HepG2 (cell line): ENCODE results near the gene KRTAP10-11. TPM values are rescaled to one million over a fixed set of nuclear protein-coding genes. Genes with fewer than 3 reads are reported as not detected.

Experiments used
- ATAC-seq: fragments of 200-7000 bp; cut with Tn5 transposase; 3 replicates; pipeline ENCODE4 v1.9.1; 2020; ENCODE audit warnings: mild to moderate bottlenecking, moderate library complexity
- BruUV-seq: library from RNA; stranded (reverse); fragments of 400-500 nt; replicated peaks from 2 replicates; lab custom pipeline; 2021; lab: Mats Ljungman, UMichigan
- CTCF ChIA-PET: fragments of 300-600 bp; formaldehyde crosslinking; extraction: SDS; loops from one replicate; lab custom pipeline; 2021; ENCODE audit warnings: low total read pairs, inconsistent platforms, low intra/inter-chr PET ratio; lab: Yijun Ruan, JAX
- POLR2A ChIA-PET: fragments of 350-600 bp; sonication (Branson Sonifier 250); formaldehyde crosslinking; loops from one replicate; lab custom pipeline; 2020; ENCODE audit warnings: antibody characterized with exemption, inconsistent platforms; lab: Yijun Ruan, JAX
- DNase-seq: peaks from one replicate; pipeline ENCODE4 v3.0.0-alpha.2; 2015; ENCODE audit warnings: low spot score
- FAIRE-seq: peaks from 3 replicates; lab custom pipeline; 2011; peaks lifted over from hg19 to GRCh38; lab: Jason Lieb, UNC
- H2AFZ ChIP-seq: one replicate; pipeline ENCODE4 v1.6.1; 2011; ENCODE audit warnings: low read length, inconsistent platforms
- H3K27ac ChIP-seq: fragments of 300-600 bp; 3 replicates; pipeline ENCODE4 v1.8.0; 2011; ENCODE audit warnings: mixed run types, mild to moderate bottlenecking, mixed read lengths, low read length, inconsistent platforms; ENCODE audit not compliant: insufficient read depth; ENCODE audit errors: extremely low read length
- H3K27me3 ChIP-seq, 2 experiments: fragments of 200-600 bp in 1 of 2; 2 replicates in 1 of 2; 3 replicates in 1 of 2; pipeline versions ENCODE4 v1.6.0 to v1.8.0; 2011; ENCODE audit warnings: low read length in 2 of 2, mild to moderate bottlenecking in 2 of 2, moderate library complexity in 2 of 2, inconsistent platforms in 1 of 2; ENCODE audit not compliant: insufficient read depth in 2 of 2, control insufficient read depth in 1 of 2
- H3K36me3 ChIP-seq, 2 experiments: fragments of 200-600 bp in 1 of 2; replicated peaks in 1 of 2; 2 replicates in 1 of 2; 3 replicates in 1 of 2; pipeline versions ENCODE4 v1.5.1 to v1.8.0; 2011; ENCODE audit warnings: low read length in 2 of 2, inconsistent platforms in 1 of 2; ENCODE audit not compliant: insufficient read depth in 2 of 2, control insufficient read depth in 1 of 2
- H3K4me1 ChIP-seq: 2 replicates; pipeline ENCODE4 v1.5.1; 2012; ENCODE audit warnings: low read length, inconsistent platforms; ENCODE audit not compliant: insufficient read depth
- H3K4me2 ChIP-seq: 2 replicates; pipeline ENCODE4 v1.6.0; 2011; ENCODE audit warnings: low read depth, low read length, inconsistent platforms
- H3K4me3 ChIP-seq, 3 experiments: fragments of 200-600 bp in 1 of 3; sonication (generic), shearing (Covaris generic) in 1 of 3; replicated peaks in 1 of 3; 2 replicates each; pipeline ENCODE4 v1.5.1; 2011 to 2016; ENCODE audit warnings: low read length in 3 of 3, inconsistent platforms in 2 of 3, low read depth in 2 of 3, mild to moderate bottlenecking in 2 of 3, control low read depth in 1 of 3, mixed read lengths in 1 of 3; ENCODE audit not compliant: insufficient read depth in 1 of 3
- H3K79me2 ChIP-seq: one replicate; pipeline ENCODE4 v1.6.1; 2011; ENCODE audit warnings: low read length, inconsistent platforms; ENCODE audit not compliant: insufficient read depth
- H3K9ac ChIP-seq: 2 replicates; pipeline ENCODE4 v1.6.0; 2011; ENCODE audit warnings: mild to moderate bottlenecking, low read depth, low read length, inconsistent platforms; ENCODE audit not compliant: insufficient read depth
- H3K9me3 ChIP-seq: 2 replicates; pipeline ENCODE4 v1.5.1; 2012; ENCODE audit warnings: mild to moderate bottlenecking, low read length
- H4K20me1 ChIP-seq: 2 replicates; pipeline ENCODE4 v1.6.0; 2011; ENCODE audit warnings: inconsistent platforms, mild to moderate bottlenecking, low read length, moderate library complexity; ENCODE audit not compliant: insufficient read depth
- CREM ChIP-seq, 2 experiments: sonication (generic) in 1 of 2; formaldehyde crosslinking in 1 of 2; IDR thresholded peaks; 2 replicates each; pipeline versions ENCODE4 v1.4.0 to v1.6.1; 2016 to 2020; ENCODE audit warnings: antibody characterized with exemption in 1 of 2, mild to moderate bottlenecking in 1 of 2, missing genetic modification reagents in 1 of 2
- CSRNP2 ChIP-seq: sonication (generic); formaldehyde crosslinking; conservative IDR thresholded peaks from 2 replicates; pipeline ENCODE4 v1.8.0; 2022; ENCODE audit warnings: low read depth, missing genetic modification reagents
- HDAC1 ChIP-seq: sonication (generic); formaldehyde crosslinking; IDR thresholded peaks from 2 replicates; pipeline ENCODE4 v1.5.1; 2020; ENCODE audit warnings: mild to moderate bottlenecking, missing genetic modification reagents
- MED13 ChIP-seq: sonication (generic); formaldehyde crosslinking; IDR thresholded peaks from 2 replicates; pipeline ENCODE4 v1.5.0; 2020; ENCODE audit warnings: missing genetic modification reagents
- NCOA1 ChIP-seq: sonication (generic); formaldehyde crosslinking; IDR thresholded peaks from 2 replicates; pipeline ENCODE4 v1.9.0; 2021; ENCODE audit warnings: missing genetic modification reagents
- RFX5 ChIP-seq: IDR thresholded peaks from 2 replicates; pipeline ENCODE4 v1.6.1; 2011; ENCODE audit warnings: low read depth, low read length, improper control_type of control experiment
- SIN3B ChIP-seq: fragments of 150-350 bp; IDR thresholded peaks from 2 replicates; pipeline ENCODE4 v1.6.1; 2014; ENCODE audit warnings: low read length
- TAF1 ChIP-seq: sonication (generic); formaldehyde crosslinking; IDR thresholded peaks from 2 replicates; pipeline ENCODE4 v1.4.0; 2020; ENCODE audit warnings: missing genetic modification reagents
- TCF12 ChIP-seq, 2 experiments: fragments of 450-650 bp in 1 of 2; sonication (generic) in 1 of 2; formaldehyde crosslinking in 1 of 2; IDR thresholded peaks; 2 replicates each; pipeline versions ENCODE4 v1.6.1 to v1.8.0; 2017 to 2022; ENCODE audit warnings: antibody characterized with exemption in 1 of 2, mild to moderate bottlenecking in 1 of 2, missing genetic modification reagents in 1 of 2, moderate library complexity in 1 of 2
- ZBTB26 ChIP-seq: IDR thresholded peaks from 2 replicates; pipeline ENCODE4 v1.6.1; 2016; ENCODE audit warnings: missing compliant biosample characterization, missing genetic modification reagents, borderline replicate concordance
- ZHX1 ChIP-seq: sonication (generic); formaldehyde crosslinking; IDR thresholded peaks from 2 replicates; pipeline ENCODE4 v1.8.1; 2022; ENCODE audit warnings: low read depth, mild to moderate bottlenecking, missing genetic modification reagents
- ZNF260 ChIP-seq: sonication (generic); formaldehyde crosslinking; IDR thresholded peaks from 2 replicates; pipeline ENCODE4 v1.4.0; 2020; ENCODE audit warnings: missing genetic modification reagents, low read depth, mild to moderate bottlenecking, borderline replicate concordance
- ZNF382 ChIP-seq: sonication (generic); formaldehyde crosslinking; IDR thresholded peaks from 2 replicates; pipeline ENCODE4 v1.5.0; 2020; ENCODE audit warnings: missing genetic modification reagents, mild to moderate bottlenecking, borderline replicate concordance
- ZSCAN21 ChIP-seq: sonication (generic); formaldehyde crosslinking; IDR thresholded peaks from 2 replicates; pipeline ENCODE4 v1.8.0; 2022; ENCODE audit warnings: mild to moderate bottlenecking, missing genetic modification reagents, moderate library complexity, borderline replicate concordance
- WGBS: methylation state at CpG from one replicate; pipeline ENCODE4 v1.1.6; 2017; ENCODE audit warnings: low lambda C conversion rate; 5-methylcytosine and 5-hydroxymethylcytosine counted together
- in situ Hi-C: cut with HindIII; loops from 2 replicates; pipeline ENCODE4 v1.10.0; 2017; ENCODE audit warnings: low pct_unique_long_range_greater_than_20kb; ENCODE audit not compliant: extremely low pct_ligation_motif_present
- intact Hi-C: fragments of 100-400 bp; cut with micrococcal nuclease; formaldehyde crosslinking; loops from one replicate; pipeline ENCODE4 v1.10.0; 2022; ENCODE audit not compliant: unreplicated experiment
- polyA plus RNA-seq, 8 experiments: library from polyadenylated mRNA; depleted of rRNA in 3 of 8; stranded (reverse) in 7 of 8; unstranded in 1 of 8; fragments of >200 nt; fragmentation: Illumina TruSeq in 4 of 8; extraction: Trizol in 4 of 8; gene quantifications; 2 replicates each; pipeline versions ENCODE4 v1.2.1 to v1.2.3, GENCODE V29; 2011 to 2016; ENCODE audit warnings: low read depth in 4 of 8, missing spikeins in 1 of 8, mixed read lengths in 1 of 8; ENCODE audit not compliant: insufficient read depth in 1 of 8
- total RNA-seq, 5 experiments: library from RNA; depleted of rRNA; stranded (reverse); fragments of >200 nt; fragmentation: Illumina TruSeq; extraction: Trizol; gene quantifications; 2 replicates each; pipeline ENCODE4 v1.2.3, GENCODE V29; 2016; ENCODE audit warnings: low read depth in 1 of 5

KRTAP10-11 gene
- total and polyA plus RNA-seq, 2 of the 13 experiments (the other 11 are each of a cell fraction or from before 2014, with no cell fraction given): not detected

GRCh38 chr21:44677881-44678280 lies 31.7 kb downstream of the KRTAP10-11 start:
- DNase-seq: no peak
- H3K4me1 ChIP-seq: no peaks in the 10 kb centered on the region
- H3K4me2 ChIP-seq: no peak overlapping the region
- H3K9me3 ChIP-seq: no peaks in the 10 kb centered on the region
- FAIRE-seq: no peak
- no TSS peak for BruUV-seq
- ChIA-PET POLR2A (no interaction called here), CTCF (no interaction called here)
- H3K27me3 ChIP-seq: peaks cover 1 to 24% of the 10 kb centered on the region in 2 experiments; a peak in 2 of 5 replicates
- H2AFZ ChIP-seq: no peak overlapping the region
- no peak overlapping the region for H3K4me3 ChIP-seq
- in situ Hi-C loops (no loop called here), intact Hi-C loops (no loop called here)
- no peaks in the 10 kb centered on the region for H3K36me3 ChIP-seq
- H4K20me1 ChIP-seq: no peaks in the 10 kb centered on the region
- TF ChIP-seq RFX5 (no peak), ZSCAN21 (no peak), MED13 (no peak), HDAC1 (no peak), ZBTB26 (CRISPR knock-in tag) (no peak), NCOA1 (CRISPR knock-in tag) (no peak)
- no peak overlapping the region for H3K27ac ChIP-seq
- no peak for ATAC-seq
- WGBS: 55% methylated on average over 8 of the region's 13 CpGs
- no peaks in the 10 kb centered on the region for H3K79me2 ChIP-seq
- H3K9ac ChIP-seq: no peak overlapping the region

- POLR2A ChIA-PET: no interaction called here
- no peak overlapping the region for H3K4me2 ChIP-seq
- no peak overlapping the region for H2AFZ ChIP-seq
- BruUV-seq: no TSS peak
- ATAC-seq (no peak), FAIRE-seq (no peak), DNase-seq (no peak)
- no peak overlapping the region for H3K27ac ChIP-seq
- H3K4me1 ChIP-seq: no peaks in the 10 kb centered on the region
- H3K9ac ChIP-seq: no peak overlapping the region
- 39% methylated on average over 11 of the region's 11 CpGs for WGBS
- CTCF ChIA-PET: no interaction called here
- H3K36me3 ChIP-seq: no peaks in the 10 kb centered on the region
- no peaks in the 10 kb centered on the region for H4K20me1 ChIP-seq
- peaks cover 1 to 32% of the 10 kb centered on the region in 2 experiments; a peak in 4 of 5 replicates for H3K27me3 ChIP-seq
- no peaks in the 10 kb centered on the region for H3K79me2 ChIP-seq
- H3K4me3 ChIP-seq: no peak overlapping the region
- intact Hi-C loops (no loop called here), in situ Hi-C loops (no loop called here)
- no peaks in the 10 kb centered on the region for H3K9me3 ChIP-seq
- no peak for TF ChIP-seq TCF12 (IDR thresholded peaks at IDR 0.05)
- TF ChIP-seq TCF12 (CRISPR knock-in tag; IDR thresholded peaks at IDR 0.05): no peak
- no peak for TF ChIP-seq ZNF260 (CRISPR knock-in tag)
- TF ChIP-seq ZHX1 (CRISPR knock-in tag): no peak
- TF ChIP-seq SIN3B: no peak
- TF ChIP-seq TAF1 (CRISPR knock-in tag): no peak
- no peak for TF ChIP-seq CSRNP2 (CRISPR knock-in tag)
- TF ChIP-seq ZNF382 (CRISPR knock-in tag): no peak
- TF ChIP-seq CREM (IDR thresholded peaks at IDR 0.05): no peak
- TF ChIP-seq CREM (CRISPR knock-in tag; IDR thresholded peaks at IDR 0.05): no peak
Measured at GRCh38 chr21:44681152-44681551, 34.9 kb downstream of the KRTAP10-11 start.
